NCI-H774 (cell line): ENCODE results near the gene BATF.

Experiments
- DNase-seq: peaks from one replicate; lab custom pipeline; 2025; lab: John Stamatoyannopoulos, UW

Gene BATF

DNA sequence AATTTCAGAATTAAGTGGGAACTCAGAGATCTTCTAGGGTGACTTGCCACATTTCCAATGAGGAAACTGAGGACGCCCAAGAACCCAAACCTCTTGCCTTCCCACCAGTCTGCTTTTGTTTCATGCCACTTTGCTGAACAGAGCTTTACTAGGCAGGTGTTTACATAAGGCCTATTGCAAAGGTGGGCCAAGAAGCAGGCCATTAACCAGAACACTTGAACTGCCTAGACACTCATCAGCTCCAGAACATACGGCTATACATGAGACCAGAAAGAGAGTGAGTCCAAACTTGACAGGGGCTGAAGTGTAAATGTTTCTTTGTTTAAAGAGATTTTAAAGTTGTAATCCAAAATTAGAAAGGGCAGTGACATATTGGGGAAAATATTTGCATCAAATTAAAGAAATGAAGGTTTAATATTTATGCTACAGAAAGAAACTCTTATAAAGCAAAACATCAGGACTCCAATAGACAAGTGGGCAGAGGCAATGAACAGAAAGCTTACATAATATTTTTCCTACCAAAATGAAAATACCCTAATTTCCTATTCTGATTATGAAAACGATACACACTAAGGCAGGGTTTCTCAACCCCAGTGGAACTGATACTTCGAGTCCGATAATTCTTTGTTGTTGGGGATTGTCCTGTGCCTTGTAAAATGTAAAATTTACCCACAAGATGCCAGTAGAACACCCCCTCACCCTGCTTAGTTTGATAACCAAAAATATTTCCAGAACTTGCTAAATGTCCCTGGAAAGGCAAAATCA lies 11.7 kb downstream of the BATF start:
- no peak for DNase-seq

DNA sequence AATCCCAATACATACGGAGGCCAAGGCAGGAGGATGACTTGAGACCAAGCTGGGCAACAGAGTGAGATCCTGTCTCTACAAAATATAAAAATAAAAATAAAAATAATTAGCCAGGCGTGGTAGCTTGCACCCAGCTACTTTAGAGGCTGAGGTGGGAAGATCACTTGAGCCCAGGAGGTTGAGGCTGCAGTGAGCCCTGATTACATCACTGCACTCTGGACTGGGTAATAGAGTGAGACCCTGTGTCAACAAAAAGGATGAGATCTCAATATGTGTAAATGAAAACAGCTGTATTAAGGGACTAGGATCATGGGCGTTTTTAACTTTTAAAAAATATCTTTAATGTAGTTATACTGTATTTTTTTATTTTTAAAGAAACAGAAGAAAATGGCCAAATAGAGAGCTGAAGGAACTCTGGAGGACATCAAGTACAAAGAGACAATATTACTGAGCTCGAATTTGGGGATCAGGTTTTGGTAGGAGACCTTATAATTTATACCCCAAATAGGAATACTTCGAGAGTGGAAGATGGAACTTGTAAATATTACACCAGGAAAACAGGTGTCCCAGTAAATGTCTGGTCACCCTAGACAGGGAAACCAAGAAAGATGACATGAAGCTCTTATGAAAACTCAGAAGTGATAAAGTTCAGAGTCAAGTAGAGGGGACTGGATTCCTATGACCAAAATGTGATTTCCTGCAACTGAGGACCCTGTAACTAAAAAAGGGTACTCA lies 13.1 kb downstream of the BATF start:
- no peak for DNase-seq

DNA sequence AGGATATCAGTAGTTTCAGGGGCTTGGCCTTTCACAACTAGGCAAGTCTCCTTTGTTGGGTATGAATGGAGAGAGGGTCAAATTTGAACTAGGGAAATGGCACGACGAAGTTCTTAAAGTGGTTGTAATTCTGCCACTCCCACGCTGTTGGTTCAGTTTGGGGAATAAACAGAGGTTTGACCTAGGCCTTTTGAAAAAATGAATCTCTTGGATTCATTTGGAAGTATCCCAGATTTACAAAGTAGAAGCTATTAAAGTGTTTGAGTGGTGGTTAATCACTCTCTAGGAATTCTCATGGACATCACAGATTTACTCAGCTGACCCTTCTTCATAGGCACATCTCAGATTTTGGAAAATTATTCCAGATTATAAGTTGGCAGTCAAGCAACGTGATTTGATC lies 14.8 kb downstream of the BATF start:
- DNase-seq = no peak

DNA sequence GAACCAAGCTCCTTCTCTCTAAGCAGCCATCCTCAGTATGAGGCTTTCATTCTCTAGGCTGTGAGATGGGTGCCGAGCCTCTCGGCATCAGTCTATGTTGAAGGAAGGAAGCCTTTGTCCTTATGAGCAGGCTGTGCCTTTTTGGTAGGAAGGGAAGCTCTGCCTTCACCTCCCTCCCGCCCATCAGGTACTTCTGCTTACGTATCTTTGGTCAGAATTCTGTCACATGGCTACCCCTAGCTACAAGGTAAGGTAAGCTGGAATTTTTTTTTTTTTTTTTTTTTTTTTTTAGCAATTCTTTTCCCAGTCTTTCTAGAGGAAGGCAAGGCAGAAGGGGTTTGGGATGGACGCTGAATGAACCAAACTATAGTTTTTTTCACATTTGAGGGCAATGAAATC lies 16.9 kb downstream of the BATF start:
- DNase-seq = no peak

DNA sequence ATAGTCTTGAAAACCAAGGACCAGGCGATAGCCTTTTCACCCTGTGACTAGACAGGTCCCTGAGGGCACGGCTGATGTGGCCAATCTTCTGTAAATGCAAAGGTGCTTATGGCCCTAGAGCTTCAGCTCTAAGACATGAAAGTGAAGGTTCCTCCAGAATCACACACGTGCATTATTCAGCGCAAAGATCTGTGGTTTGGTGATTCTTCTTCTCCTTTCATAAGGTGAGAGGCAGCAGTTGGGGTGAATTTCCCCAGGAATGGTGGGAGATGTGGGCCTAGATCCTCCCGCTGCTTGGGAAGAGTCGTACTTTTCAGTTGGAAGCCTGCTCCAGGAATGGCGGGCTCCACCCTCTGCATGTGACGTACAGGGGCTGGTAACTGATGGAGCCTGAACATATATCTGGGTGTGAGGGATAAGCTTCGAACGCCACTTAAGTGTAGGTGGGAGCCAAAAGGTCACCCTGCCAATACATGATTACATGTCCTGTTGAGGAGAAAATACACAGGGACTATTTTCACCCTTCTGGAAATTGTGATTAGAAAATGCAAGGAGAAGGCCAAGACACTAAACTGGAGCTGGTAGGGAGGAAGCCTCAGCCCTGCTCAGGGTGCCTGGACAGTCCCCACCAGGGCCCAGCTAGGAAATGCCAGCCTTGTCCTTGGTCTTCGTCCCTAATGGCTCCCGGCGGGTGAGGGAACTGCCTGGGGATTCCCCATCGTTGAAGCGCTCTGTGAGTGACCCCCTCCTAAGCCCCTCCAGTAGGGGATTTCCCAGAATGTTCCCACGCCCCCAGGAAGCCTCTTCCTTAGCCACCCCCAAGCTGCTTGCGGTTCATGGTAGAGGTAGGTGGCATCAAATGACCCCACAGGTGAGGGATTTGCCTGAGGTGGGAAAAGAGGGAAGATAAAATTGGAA lies 17.6 kb downstream of the BATF start:
- no peak for DNase-seq

DNA sequence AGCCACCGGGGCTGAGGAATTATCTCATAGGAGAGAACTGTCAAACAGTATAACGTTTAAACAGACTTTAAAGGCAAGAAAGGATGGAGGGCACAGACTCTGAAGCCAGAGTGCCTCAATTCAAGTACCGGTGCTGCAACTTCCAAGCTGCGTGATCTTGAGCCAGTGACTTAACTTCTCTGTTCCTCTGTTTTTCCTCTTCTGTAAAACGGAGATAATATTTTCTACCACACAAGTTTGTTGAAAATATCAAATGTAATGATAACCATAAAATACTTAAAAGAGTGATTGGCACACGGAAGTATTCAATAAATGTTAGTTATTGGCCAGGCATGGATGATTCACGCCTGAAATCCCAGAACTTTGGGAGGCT lies 18.2 kb downstream of the BATF start:
- DNase-seq = no peak

DNA sequence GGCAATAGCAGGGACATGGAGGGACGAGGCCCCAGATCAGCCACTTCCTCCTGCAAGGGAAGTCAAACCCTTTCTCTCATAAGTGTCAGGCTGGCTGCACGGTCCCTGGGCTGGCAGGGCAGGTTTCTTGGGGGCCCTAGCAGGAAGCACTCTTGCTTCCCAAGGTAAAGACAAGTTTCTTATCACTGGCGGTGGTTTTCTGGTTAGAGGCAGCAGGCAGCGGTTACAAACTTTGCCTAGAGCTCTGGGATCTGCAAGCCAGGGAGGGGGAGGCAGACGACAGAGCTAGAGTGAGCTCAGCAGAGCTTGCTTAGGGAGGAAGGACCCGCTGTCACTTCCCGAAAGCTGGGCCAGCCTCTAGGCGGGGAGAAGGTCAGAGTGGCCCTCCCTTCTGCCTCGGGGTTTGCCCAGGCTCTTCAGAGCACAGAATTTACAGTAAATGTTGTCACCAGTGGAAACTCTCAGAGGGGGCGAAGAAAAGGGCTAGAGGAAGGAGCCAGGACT lies 20.4 kb downstream of the BATF start:
- DNase-seq = no peak

DNA sequence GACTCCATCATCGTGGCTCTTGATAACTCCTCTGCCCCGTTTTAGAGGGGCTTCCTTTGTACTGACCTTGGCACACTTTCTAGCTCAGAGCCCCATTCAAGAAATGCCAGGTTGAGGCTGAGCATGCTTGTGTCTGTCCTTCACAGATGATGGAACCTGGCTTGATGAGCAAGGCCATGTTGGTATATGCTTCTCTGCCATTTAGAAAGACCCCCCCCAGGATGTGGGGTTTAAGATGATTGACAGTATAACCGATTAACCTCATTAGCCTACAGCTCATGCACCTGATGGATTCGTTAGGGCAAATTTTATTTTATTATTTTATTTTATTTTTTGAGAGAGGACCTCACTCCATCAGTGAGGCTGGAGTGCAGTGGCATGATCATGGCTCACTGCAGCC lies 21.0 kb downstream of the BATF start:
- DNase-seq = no peak

DNA sequence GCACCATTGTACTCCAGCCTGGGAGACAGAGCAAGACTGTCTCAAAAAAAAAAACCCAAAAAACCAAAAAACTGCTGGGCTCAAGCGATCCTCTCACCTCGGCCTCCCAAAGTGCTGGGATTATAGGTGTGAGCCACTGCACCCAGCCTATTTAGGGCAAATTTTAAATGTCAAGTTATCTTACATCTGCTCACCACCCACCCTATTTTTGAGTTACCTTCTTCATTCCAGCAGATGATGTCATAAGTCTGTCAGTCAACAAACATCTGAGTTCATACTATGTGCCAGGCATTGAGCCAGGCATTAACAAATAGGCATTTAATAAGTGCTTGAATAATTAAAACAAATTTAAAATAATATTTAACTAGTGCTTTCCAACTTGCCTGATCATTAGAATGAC lies 21.5 kb downstream of the BATF start:
- no peak for DNase-seq

DNA sequence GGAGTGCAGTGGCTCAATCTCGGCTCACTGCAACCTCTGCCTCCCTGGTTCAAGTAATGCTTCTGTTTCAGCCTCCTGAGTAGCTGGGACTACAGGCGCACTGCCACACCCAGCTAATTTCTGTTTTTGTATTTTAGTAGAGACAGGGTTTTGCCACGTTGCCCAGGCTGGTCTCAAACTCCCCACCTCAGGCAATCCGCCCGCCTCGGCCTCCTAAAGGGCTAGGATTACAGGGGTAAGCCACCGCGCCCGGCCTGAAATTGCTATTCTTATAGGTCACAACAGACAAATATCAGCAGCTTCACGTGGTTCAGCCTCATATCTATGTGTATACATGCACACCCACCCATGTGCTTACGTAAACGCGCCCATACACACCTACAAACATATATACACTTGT lies 23.6 kb downstream of the BATF start:
- DNase-seq = no peak

DNA sequence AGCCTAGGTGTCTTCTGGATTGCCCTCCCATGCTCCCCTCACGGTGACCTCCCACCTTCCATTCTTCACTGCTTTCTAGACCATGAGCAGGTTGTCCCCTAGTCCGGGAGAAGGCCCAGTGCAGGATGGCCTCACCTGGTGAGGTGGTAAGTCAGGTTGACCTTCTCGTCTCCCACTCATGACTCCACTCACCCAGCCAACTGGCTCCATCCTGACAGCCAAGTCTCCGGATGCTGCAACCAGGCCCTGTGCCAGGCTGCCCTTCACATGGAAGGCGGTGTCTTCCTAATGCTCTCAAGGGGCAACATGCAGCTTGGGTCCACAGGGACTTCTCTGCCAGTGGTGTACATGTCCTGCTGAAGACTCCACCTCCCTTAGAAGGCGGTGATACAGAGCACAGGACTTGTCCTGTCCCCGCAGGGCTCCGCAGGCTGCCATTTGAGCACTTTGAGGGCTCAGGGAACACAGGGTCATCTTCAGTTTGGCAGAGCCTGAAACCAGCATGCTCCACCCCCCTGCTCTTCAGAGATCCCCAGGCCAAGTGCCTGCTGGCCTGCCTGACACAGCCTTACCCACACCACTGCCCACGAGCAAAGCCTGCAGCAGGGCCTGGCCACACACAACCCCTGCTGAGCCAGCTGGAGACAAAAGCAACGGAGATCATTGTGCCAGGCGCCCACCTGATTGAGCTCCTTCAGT lies 25.4 kb downstream of the BATF start:
- no peak for DNase-seq

DNA sequence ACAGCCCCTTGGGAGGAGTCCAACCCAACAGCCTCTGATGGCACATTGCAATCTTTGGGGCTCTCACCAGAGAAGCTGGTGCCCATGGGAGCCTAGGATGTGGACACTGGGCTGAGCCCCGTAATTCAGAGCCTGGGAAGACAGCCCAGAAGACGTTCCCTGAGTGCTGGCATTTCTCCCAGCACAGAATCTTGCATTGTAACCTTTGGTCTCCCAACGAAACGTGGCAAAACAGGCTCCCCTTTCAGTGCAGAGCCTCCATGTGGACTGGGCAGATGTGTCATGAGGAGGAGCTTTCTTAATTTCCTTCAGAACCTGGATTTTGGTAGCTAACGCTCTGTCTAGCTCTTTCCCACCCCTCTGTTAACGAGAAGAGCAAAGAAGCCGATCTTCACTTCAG lies 26.3 kb downstream of the BATF start:
- no peak for DNase-seq

DNA sequence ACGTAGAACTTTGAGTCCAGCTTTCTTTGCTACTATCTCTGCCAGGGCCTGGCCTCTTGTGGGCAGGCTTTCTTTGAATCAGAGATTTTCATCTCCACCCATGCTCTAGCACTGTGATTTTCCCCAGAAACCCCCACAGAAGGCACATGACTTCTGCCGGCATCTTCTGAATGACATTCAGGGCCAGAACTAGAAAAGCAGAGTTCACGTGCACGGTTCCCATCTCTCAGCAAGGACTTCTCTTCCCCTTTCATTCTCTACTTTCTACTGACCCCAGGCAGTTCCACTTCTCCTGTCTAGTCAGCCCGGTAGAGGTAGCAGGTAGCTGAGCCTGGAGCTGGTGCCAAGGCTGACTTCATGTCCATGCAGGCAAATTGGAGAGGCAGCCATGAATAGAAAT lies 26.9 kb downstream of the BATF start:
- no peak for DNase-seq

DNA sequence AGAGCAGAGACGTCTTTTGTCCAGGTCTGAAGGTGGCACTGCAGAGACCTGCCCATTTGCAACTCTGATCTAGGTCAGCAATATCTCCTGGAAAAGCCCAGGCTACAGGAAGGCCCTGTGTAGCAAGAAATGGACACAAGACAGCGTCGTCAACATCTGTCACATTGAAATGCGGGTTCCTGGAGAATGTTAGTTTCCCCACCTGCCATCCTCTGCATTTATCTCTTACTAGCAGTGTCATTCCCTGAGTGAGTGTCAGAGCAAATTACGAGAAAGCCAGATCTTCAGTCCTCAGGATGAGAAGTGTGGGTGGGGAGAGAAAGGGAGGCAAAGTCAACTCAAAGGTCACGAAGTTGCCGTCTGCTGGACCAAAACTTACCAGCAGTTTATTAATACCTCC lies 28.8 kb downstream of the BATF start:
- DNase-seq = no peak

DNA sequence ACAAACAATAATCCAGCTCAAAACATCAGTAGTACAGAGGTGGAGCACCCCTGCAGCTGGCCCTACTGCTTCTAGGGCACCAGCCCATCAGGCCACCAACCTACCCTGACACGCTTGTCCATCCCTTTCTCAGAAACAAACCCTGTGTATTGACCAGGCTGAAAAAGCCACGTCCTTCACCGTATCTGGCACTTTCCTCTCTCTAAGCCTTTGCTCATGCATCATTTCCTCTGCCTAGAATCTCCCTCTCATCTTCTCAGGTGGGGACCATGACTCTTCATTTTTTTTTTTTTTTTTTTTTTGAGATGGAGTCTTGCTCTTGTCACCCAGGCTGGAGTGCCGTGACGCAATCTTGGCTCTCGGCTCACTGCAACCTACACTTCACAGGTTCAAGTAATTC lies 30.9 kb downstream of the BATF start:
- DNase-seq = no peak

DNA sequence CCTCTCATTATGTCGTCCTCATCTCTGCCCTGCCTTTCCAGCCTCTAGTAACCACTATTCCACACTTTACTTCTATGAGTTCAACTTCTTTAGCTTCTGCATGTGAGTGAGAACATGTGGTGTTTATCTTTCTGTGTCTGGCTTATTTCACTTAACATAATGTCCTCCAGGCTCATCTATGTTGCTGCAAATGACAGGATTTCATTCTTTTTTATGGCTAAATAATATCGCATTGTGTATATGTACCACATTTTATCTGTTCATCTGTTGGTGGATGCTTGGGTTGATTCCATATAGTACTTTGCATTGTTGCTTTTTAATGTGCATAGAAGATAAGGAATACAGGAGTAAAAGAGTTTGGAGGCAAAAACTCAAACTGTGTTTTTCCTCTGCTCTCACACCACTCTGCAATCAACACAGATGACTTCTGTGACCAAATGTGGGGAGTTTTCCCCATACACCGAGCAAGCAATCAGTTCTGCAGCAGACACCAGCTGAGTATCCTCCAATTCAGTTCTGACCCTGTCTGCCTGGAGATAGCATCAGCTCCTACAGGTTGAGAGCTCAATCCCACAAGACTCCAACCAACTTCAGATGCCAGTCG lies 31.6 kb downstream of the BATF start:
- DNase-seq = no peak

DNA sequence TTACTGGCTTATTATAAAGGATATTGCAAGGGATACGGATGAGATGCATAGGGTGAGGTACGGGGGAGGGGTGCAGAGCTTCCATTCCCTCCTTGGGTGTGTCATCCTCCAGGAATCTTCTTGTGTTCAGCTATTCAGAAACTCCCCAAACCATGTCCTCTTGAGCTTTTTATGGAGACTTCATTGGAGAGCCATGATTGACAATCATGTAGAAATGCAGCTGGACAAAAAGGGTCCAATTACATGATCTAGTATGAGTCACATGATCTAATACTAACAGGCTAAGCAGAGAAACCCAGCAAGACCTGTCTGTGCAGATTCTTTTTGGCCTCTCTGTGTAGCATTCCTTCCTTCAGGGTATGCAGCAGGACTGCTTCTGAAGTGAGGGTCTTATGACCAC lies 32.2 kb downstream of the BATF start:
- DNase-seq = no peak

DNA sequence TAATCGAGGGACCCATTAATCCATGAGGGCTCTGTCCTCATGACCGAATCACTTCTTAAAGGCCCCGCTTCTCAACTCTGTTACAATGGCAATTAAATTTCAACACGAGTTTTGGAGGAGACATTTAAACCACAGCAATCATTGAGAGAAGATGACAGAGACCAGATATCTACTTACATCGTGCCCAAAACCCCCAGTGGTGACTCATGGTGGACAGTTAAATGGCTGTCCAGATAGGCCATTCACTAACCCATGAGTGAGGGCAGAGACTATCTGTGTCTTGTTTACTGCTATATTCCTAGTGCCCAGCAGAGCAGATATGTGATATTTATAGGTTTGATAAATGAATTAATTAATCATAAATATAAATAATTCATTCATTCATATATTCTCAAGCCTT lies 36.2 kb downstream of the BATF start:
- DNase-seq = no peak

DNA sequence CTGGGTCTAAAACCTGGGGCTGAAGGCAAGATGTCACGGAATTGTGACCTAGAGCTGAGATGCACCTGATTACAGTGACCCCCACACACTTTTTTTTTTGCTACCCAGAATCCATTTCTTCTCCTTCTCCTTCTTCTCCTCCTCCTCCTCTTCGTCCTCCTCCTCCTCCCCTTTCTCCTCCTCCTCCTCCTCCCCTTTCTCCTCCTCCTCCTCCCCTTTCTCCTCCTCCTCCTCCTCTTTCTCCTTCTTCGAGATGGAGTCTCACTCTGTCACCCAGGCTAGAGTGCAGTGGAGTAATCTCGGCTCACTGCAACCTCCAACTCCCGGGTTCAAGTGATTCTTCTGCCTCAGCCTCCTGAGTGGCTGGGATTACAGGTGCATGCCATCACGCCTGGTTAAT lies 36.8 kb downstream of the BATF start:
- DNase-seq = no peak

DNA sequence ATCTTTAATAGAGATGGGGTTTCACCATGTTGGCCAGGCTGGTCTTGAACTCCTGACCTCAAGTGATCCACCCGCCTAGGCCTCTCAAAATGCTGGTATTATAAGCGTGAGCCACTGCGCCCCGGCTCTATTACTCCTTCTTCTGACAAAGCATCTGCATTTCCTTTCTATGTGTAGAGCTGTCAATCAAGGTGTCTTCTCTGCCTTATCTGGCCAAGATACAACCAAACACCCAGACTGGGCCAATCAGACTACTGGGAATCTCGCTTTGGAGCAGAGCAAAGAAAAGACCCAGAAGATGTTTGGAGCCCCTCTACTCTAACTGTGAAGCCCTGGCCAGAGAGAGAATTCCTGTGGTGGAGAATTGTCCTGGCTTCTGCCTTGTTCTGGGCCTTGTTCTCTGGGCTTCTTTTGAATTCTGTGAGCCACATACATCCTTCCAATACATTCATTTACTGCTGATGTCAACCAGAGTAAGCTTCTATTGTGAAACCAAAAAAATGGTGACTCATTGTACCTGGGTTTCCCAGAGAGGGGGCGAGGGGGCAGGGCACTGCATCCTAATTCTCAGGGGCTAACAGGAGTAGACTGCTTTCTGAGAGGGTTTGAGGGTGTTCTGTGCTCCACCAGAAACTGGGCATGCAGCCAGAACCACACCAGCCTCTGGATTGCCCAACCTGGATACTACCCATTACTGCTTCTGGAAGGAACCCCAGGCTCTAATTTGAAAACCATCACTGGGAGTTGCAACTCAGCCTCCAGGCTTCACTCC lies 37.4 kb downstream of the BATF start:
- no peak for DNase-seq

DNA sequence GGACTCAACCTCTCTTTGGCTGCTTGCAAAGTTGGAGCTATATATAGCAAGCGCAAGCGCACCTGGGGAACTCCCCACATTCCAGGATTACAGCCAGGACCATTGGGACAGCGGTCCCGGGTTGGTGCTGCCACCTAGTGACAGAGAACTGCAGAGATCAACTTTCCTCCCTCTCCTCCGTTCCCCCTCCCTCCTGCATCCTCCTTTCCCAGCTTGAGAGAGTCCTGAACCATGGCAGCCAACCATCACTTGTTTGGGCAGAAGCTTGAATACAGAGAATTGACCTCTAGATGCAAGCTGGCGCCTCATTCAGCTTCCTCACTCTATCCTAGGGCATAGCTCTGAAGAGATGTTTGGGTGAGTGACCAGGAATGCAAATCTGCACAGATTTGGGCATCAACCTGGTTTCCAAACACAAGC lies 38.8 kb downstream of the BATF start:
- peak; percentile 15 for DNase-seq
